ENCODE data around the gene TMEM80.
"Not testable (repeated sequence)": the region's sequence is repeated elsewhere in the genome, so short reads cannot be mapped to it uniquely, and the experiment has no call there.

DNA sequence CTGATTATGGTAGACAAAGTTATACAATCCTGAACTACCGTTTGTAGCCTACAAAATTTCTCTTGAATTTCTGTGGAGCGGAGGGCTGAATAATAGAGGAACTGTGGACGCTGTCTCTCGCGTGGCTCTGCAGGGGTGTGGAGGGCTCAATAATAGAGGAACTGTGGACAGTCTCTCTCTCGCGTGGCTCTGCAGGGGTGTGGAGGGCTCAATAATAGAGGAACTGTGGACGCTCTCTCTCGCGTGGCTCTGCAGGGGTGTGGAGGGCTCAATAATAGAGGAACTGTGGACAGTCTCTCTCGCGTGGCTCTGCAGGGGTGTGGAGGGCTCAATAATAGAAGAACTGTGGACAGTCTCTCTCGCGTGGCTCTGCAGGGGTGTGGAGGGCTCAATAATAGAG lies 42.5 kb upstream of the TMEM80 start:
- not testable (repeated sequence) for TF ChIP-seq EZH2, CTCF, EZH2phosphoT487 (IDR thresholded peaks at IDR 0.05)

Measured in neural progenitor cell (in vitro differentiated cells).